ENCODE data around the gene POLR2E. TPM values are rescaled to one million over a fixed set of nuclear protein-coding genes. Genes with fewer than 3 reads are reported as not detected.

The POLR2E gene
- total RNA-seq, 1 experiment from 2014 or later: 261 TPM

DNA sequence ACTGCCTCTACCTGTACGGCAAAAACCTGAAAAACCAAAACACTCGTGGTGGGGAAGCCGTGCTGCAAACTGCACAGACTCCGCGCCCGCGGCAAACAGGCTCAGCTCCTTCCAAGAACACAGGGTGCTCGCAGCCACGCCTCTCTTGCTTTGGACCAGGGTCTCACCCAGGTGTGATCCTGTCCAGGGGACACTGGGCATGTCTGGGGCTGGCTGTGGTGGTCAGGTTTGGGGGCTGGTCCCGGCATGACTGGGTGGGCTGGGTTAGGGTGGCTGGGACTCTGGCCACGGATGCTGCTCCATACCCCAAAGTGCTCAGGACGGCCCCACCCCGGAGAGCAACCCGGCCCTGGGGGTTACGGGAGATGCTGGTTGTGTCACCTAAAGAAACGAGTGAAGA lies 22.5 kb upstream of the POLR2E start:
- Histone ChIP-seq H2BK12ac (ENCODE audit: insufficient read length, low read depth, low read length) (no peak overlapping the region), H3K9me3 (ENCODE audit: control insufficient read depth, low read depth, low read length) (no peaks in the 10 kb centered on the region), H3K27me3 (ENCODE audit: insufficient read depth, low read length) (no peaks in the 10 kb centered on the region), H2BK120ac (ENCODE audit: low read depth, low read length, poor library complexity, severe bottlenecking) (no peak overlapping the region), H3T11ph (ENCODE audit: low read length) (no peak overlapping the region), H3K18ac (ENCODE audit: insufficient read length, low read depth, low read length) (no peak overlapping the region), H2BK15ac (ENCODE audit: low read depth, low read length) (no peak overlapping the region), H3K4me1 (ENCODE audit: insufficient read depth, low read length) (no peaks in the 10 kb centered on the region), H3K79me1 (ENCODE audit: insufficient read depth, low read depth, low read length, poor library complexity, severe bottlenecking) (no peaks in the 10 kb centered on the region), H2BK20ac (ENCODE audit: low read depth, low read length, poor library complexity, severe bottlenecking) (no peak overlapping the region), H3K23me2 (ENCODE audit: insufficient read length, low read depth, low read length, poor library complexity, severe bottlenecking) (no peaks in the 10 kb centered on the region), H3K14ac (ENCODE audit: insufficient read depth, low read length) (no peak overlapping the region), H2BK5ac (ENCODE audit: insufficient read length, low read length) (no peak overlapping the region), H4K5ac (ENCODE audit: insufficient read length, low read depth, low read length) (no peak overlapping the region), H3K4me2 (ENCODE audit: insufficient read depth, insufficient read length, low read length) (no peak overlapping the region), H2AK5ac (ENCODE audit: insufficient read length, low read length) (no peak overlapping the region), H3K27ac (ENCODE audit: insufficient read length, low read depth, low read length) (no peak overlapping the region), H3K4ac (ENCODE audit: low read depth, low read length) (no peak overlapping the region), H4K91ac (ENCODE audit: insufficient read length, low read depth, low read length) (no peak overlapping the region), H4K20me1 (ENCODE audit: control insufficient read depth, insufficient read depth, insufficient read length) (no peaks in the 10 kb centered on the region), H3K79me2 (ENCODE audit: insufficient read depth, low read length) (no peaks in the 10 kb centered on the region), H3K23ac (ENCODE audit: insufficient read length, low read depth, low read length) (no peak overlapping the region), H2AFZ (ENCODE audit: low read length) (no peak overlapping the region), H3K9ac (ENCODE audit: extremely low read depth, insufficient read length, low read length) (no peak overlapping the region), H3K56ac (ENCODE audit: insufficient read length, low read depth, low read length) (no peak overlapping the region), H4K8ac (replicated peaks; ENCODE audit: insufficient read length, low read depth, low read length) (no peak overlapping the region)
- TF ChIP-seq, protein P1, sequence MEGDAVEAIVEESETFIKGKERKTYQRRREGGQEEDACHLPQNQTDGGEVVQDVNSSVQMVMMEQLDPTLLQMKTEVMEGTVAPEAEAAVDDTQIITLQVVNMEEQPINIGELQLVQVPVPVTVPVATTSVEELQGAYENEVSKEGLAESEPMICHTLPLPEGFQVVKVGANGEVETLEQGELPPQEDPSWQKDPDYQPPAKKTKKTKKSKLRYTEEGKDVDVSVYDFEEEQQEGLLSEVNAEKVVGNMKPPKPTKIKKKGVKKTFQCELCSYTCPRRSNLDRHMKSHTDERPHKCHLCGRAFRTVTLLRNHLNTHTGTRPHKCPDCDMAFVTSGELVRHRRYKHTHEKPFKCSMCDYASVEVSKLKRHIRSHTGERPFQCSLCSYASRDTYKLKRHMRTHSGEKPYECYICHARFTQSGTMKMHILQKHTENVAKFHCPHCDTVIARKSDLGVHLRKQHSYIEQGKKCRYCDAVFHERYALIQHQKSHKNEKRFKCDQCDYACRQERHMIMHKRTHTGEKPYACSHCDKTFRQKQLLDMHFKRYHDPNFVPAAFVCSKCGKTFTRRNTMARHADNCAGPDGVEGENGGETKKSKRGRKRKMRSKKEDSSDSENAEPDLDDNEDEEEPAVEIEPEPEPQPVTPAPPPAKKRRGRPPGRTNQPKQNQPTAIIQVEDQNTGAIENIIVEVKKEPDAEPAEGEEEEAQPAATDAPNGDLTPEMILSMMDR (conservative IDR thresholded peaks at IDR 0.05): no peak
- H3K27me3 Mint-ChIP-seq (ENCODE audit: low read depth): peaks cover 1% of the 10 kb centered on the region
- H3K27ac Mint-ChIP-seq: no peak overlapping the region
- H3K36me3 Mint-ChIP-seq (ENCODE audit: insufficient read depth in 1 of 3, low read depth in 3 of 3): peaks cover 12 to 34% (median 24%) of the 10 kb centered on the region in 3 experiments; a peak in 6 of 7 replicates
- no peak overlapping the region for H3K4me3 Mint-ChIP-seq
- DNase-seq: no peak
- H3K4me1 Mint-ChIP-seq: peaks cover 0 to 5% of the 10 kb centered on the region in 2 experiments; a peak in 2 of 4 replicates
- no CpG with 5 or more reads among the region's 16 CpGs for WGBS (ENCODE audit: extremely low coverage, insufficient read length, low lambda C conversion rate)
- H3K9me3 Mint-ChIP-seq: no peaks in the 10 kb centered on the region
